ENCODE results near the gene IFFO2. TPM values are rescaled to one million over a fixed set of nuclear protein-coding genes. Genes with fewer than 3 reads are reported as not detected.

IFFO2 gene
- total and polyA plus RNA-seq, 10 of the 15 experiments (the other 5 are each of a cell fraction or from before 2014, with no cell fraction given), result 1.2 to 18.4 (median 6.7) TPM

DNA sequence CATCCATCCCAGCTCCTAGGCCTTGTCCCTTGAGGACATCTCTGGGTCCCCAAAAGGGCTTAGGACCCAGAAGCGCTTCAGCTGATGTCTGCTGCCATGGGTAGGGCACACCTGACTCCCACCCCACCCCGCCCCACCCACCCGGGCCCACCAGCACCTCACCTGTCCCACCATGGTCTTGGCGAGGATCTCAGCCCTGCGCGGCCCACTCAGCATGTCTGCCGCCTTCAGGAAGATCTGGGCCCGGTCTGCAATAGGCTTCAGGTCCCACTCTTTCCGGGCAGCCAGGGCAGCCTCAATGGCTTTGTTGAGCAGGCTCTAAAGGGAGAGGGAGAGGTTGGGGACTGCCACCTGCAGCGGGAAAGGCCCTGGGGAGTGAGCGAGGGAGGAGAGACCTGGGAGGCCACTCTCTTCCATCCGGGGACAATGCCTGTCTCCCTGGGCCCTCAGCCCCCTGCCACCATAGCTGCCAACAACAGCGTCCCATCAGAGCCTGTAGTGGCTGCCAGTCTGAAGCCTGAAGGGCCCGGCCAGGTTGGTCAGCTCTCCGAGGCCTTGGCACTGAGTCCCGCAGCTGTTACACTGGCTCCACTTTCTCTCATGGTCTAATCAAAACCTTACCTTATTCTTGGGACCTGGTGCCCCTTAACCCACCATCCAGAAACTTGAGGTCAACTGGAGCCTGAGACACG, 71.0 kb downstream of the IFFO2 start (continued):
- TF ChIP-seq, protein P1, sequence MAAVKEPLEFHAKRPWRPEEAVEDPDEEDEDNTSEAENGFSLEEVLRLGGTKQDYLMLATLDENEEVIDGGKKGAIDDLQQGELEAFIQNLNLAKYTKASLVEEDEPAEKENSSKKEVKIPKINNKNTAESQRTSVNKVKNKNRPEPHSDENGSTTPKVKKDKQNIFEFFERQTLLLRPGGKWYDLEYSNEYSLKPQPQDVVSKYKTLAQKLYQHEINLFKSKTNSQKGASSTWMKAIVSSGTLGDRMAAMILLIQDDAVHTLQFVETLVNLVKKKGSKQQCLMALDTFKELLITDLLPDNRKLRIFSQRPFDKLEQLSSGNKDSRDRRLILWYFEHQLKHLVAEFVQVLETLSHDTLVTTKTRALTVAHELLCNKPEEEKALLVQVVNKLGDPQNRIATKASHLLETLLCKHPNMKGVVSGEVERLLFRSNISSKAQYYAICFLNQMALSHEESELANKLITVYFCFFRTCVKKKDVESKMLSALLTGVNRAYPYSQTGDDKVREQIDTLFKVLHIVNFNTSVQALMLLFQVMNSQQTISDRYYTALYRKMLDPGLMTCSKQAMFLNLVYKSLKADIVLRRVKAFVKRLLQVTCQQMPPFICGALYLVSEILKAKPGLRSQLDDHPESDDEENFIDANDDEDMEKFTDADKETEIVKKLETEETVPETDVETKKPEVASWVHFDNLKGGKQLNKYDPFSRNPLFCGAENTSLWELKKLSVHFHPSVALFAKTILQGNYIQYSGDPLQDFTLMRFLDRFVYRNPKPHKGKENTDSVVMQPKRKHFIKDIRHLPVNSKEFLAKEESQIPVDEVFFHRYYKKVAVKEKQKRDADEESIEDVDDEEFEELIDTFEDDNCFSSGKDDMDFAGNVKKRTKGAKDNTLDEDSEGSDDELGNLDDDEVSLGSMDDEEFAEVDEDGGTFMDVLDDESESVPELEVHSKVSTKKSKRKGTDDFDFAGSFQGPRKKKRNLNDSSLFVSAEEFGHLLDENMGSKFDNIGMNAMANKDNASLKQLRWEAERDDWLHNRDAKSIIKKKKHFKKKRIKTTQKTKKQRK (IDR thresholded peaks at IDR 0.05; ENCODE audit: low read depth, low read length), result no peak
- TF ChIP-seq ZSCAN29 (IDR thresholded peaks at IDR 0.05) (no peak), ZNF217 (IDR thresholded peaks at IDR 0.05) (no peak), HDGF (IDR thresholded peaks at IDR 0.05) (no peak), ATF3 (IDR thresholded peaks at IDR 0.05; ENCODE audit: borderline replicate concordance, extremely low read depth, low read depth, low read length) (no peak), TCF3 (IDR thresholded peaks at IDR 0.05; ENCODE audit: borderline replicate concordance, insufficient read depth, low read depth, low read length) (no peak), ZNF622 (IDR thresholded peaks at IDR 0.05) (no peak), ELK1 (IDR thresholded peaks at IDR 0.05; ENCODE audit: low read depth, low read length) (no peak)

Measured in GM12878 (cell line).